Measurements from ENCODE around the gene RCC2. TPM values are rescaled to one million over a fixed set of nuclear protein-coding genes. Genes with fewer than 3 reads are reported as not detected.
"Not testable (repeated sequence)": the region's sequence is repeated elsewhere in the genome, so short reads cannot be mapped to it uniquely, and the experiment has no call there.

Gene RCC2
- total RNA-seq, 1 experiment from 2014 or later, result 473 TPM

GRCh38 chr1:17409391-17409811 is 30.1 kb downstream of the RCC2 start:
- H3K79me1 ChIP-seq (ENCODE audit: insufficient read depth, low read depth, low read length, poor library complexity, severe bottlenecking), result peaks cover 3% of the 10 kb centered on the region

DNA sequence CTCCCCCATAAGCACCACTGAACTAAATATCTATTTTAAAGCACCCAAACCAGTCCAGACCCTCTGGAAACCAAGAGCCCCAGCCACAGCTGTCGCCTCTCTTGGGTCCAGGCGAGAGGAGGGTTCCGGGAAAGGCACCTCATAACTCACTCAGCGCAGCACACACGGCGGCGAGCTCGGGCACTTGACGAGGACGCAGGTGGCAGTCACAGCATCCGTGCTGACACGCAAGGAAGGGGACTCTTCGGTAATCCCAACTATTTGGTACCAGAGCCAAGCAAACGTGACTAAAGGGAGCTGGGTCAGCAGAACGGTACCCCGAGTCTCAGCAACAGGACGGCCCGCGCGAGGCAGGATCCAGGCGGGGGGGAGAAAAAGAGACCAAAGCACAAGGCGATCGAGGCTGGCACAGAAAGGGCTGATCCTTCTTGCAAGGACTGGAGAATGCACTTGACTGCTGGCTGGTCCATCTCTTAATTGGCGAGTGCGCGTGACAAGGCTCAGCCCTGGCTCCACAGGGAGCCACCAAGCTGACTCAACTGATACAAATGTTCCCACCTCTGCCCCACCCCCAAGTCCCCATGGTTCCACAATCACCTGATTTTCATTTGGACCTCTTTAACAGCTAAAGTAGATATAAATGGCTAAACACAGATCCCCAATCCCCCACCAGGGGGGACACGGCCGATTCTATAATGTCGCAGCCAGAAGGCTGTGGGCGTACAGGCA is 31.5 kb downstream of the RCC2 start:
- not testable (repeated sequence) for H3K27me3 Mint-ChIP-seq (ENCODE audit: low read depth)
- H3K36me3 Mint-ChIP-seq (ENCODE audit: insufficient read depth in 1 of 3, low read depth in 3 of 3), result peaks cover 52 to 76% (median 67%) of the 10 kb centered on the region in 3 experiments; a peak in 6 of 7 replicates

More at GRCh38 chr1:17409391-17409811, 30.1 kb downstream of the RCC2 start:
- H4K8ac ChIP-seq (replicated peaks; ENCODE audit: insufficient read length, low read depth, low read length), result no peak overlapping the region
- no peak overlapping the region for H3K18ac ChIP-seq (ENCODE audit: insufficient read length, low read depth, low read length)
- no peaks in the 10 kb centered on the region for H3K27me3 ChIP-seq (ENCODE audit: insufficient read depth, low read length)
- H3K79me2 ChIP-seq (ENCODE audit: insufficient read depth, low read length), result no peaks in the 10 kb centered on the region
- no peak overlapping the region for H2BK15ac ChIP-seq (ENCODE audit: low read depth, low read length)
- H4K91ac ChIP-seq (ENCODE audit: insufficient read length, low read depth, low read length), result no peak overlapping the region
- H3K4me3 Mint-ChIP-seq, result no peak overlapping the region; a peak in 1 of 5 replicates
- no peaks in the 10 kb centered on the region for H4K20me1 ChIP-seq (ENCODE audit: control insufficient read depth, insufficient read depth, insufficient read length)
- H3K27ac Mint-ChIP-seq, result peak overlapping the region in 1 of 3 experiments; percentile 91; a peak in 2 of 7 replicates
- no peak overlapping the region for H3K27ac ChIP-seq (ENCODE audit: insufficient read length, low read depth, low read length)
- no peak overlapping the region; the same call in 1 of the 2 replicates for H3K14ac ChIP-seq (ENCODE audit: insufficient read depth, low read length)
- H3K4me1 Mint-ChIP-seq, result peaks cover 31 to 48% of the 10 kb centered on the region in 2 experiments
- no peak overlapping the region for H3K9ac ChIP-seq (ENCODE audit: extremely low read depth, insufficient read length, low read length)
- H3K4me2 ChIP-seq (ENCODE audit: insufficient read depth, insufficient read length, low read length), result no peak overlapping the region
- no peaks in the 10 kb centered on the region for H3K4me1 ChIP-seq (ENCODE audit: insufficient read depth, low read length)
- H3T11ph ChIP-seq (ENCODE audit: low read length), result no peak overlapping the region
- DNase-seq, result no peak
- no peaks in the 10 kb centered on the region; the same call in 1 of the 2 replicates for H3K27me3 Mint-ChIP-seq (ENCODE audit: low read depth)
- no peak overlapping the region for H2AFZ ChIP-seq (ENCODE audit: low read length)
- H3K23ac ChIP-seq (ENCODE audit: insufficient read length, low read depth, low read length), result no peak overlapping the region
- H2BK120ac ChIP-seq (ENCODE audit: low read depth, low read length, poor library complexity, severe bottlenecking), result no peak overlapping the region
- H2BK20ac ChIP-seq (ENCODE audit: low read depth, low read length, poor library complexity, severe bottlenecking), result no peak overlapping the region
- WGBS (ENCODE audit: extremely low coverage, insufficient read length, low lambda C conversion rate), result no CpG with 5 or more reads among the region's 10 CpGs
- no peaks in the 10 kb centered on the region for H3K9me3 ChIP-seq (ENCODE audit: control insufficient read depth, low read depth, low read length)
- H4K5ac ChIP-seq (ENCODE audit: insufficient read length, low read depth, low read length), result no peak overlapping the region
- H3K36me3 Mint-ChIP-seq (ENCODE audit: insufficient read depth in 1 of 3, low read depth in 3 of 3), result peaks cover 64 to 90% (median 82%) of the 10 kb centered on the region in 3 experiments; a peak in 6 of 7 replicates
- TF ChIP-seq, protein P1, sequence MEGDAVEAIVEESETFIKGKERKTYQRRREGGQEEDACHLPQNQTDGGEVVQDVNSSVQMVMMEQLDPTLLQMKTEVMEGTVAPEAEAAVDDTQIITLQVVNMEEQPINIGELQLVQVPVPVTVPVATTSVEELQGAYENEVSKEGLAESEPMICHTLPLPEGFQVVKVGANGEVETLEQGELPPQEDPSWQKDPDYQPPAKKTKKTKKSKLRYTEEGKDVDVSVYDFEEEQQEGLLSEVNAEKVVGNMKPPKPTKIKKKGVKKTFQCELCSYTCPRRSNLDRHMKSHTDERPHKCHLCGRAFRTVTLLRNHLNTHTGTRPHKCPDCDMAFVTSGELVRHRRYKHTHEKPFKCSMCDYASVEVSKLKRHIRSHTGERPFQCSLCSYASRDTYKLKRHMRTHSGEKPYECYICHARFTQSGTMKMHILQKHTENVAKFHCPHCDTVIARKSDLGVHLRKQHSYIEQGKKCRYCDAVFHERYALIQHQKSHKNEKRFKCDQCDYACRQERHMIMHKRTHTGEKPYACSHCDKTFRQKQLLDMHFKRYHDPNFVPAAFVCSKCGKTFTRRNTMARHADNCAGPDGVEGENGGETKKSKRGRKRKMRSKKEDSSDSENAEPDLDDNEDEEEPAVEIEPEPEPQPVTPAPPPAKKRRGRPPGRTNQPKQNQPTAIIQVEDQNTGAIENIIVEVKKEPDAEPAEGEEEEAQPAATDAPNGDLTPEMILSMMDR (conservative IDR thresholded peaks at IDR 0.05), result no peak
- no peak overlapping the region for H2BK12ac ChIP-seq (ENCODE audit: insufficient read length, low read depth, low read length)
- no peak overlapping the region for H2BK5ac ChIP-seq (ENCODE audit: insufficient read length, low read length)
- H3K4ac ChIP-seq (ENCODE audit: low read depth, low read length), result no peak overlapping the region
- no peaks in the 10 kb centered on the region for H3K23me2 ChIP-seq (ENCODE audit: insufficient read length, low read depth, low read length, poor library complexity, severe bottlenecking)
- no peak overlapping the region for H3K56ac ChIP-seq (ENCODE audit: insufficient read length, low read depth, low read length)
- H3K9me3 Mint-ChIP-seq, result no peaks in the 10 kb centered on the region
- no peak overlapping the region for H2AK5ac ChIP-seq (ENCODE audit: insufficient read length, low read length)

More for the DNA sequence above, 31.5 kb downstream of the RCC2 start:
- H3K23ac ChIP-seq (ENCODE audit: insufficient read length, low read depth, low read length); H2BK12ac ChIP-seq (ENCODE audit: insufficient read length, low read depth, low read length); H3T11ph ChIP-seq (ENCODE audit: low read length); H2AFZ ChIP-seq (ENCODE audit: low read length); H4K20me1 ChIP-seq (ENCODE audit: control insufficient read depth, insufficient read depth, insufficient read length); H3K4me3 Mint-ChIP-seq; H4K8ac ChIP-seq (replicated peaks; ENCODE audit: insufficient read length, low read depth, low read length); H3K4ac ChIP-seq (ENCODE audit: low read depth, low read length); H4K5ac ChIP-seq (ENCODE audit: insufficient read length, low read depth, low read length); H3K14ac ChIP-seq (ENCODE audit: insufficient read depth, low read length); H2BK5ac ChIP-seq (ENCODE audit: insufficient read length, low read length); H2BK120ac ChIP-seq (ENCODE audit: low read depth, low read length, poor library complexity, severe bottlenecking); H3K23me2 ChIP-seq (ENCODE audit: insufficient read length, low read depth, low read length, poor library complexity, severe bottlenecking); H3K27ac ChIP-seq (ENCODE audit: insufficient read length, low read depth, low read length); DNase-seq; H3K18ac ChIP-seq (ENCODE audit: insufficient read length, low read depth, low read length); H3K79me1 ChIP-seq (ENCODE audit: insufficient read depth, low read depth, low read length, poor library complexity, severe bottlenecking); H3K9me3 ChIP-seq (ENCODE audit: control insufficient read depth, low read depth, low read length); H3K4me1 ChIP-seq (ENCODE audit: insufficient read depth, low read length); H3K4me2 ChIP-seq (ENCODE audit: insufficient read depth, insufficient read length, low read length); H2BK15ac ChIP-seq (ENCODE audit: low read depth, low read length); H3K79me2 ChIP-seq (ENCODE audit: insufficient read depth, low read length); H3K27me3 ChIP-seq (ENCODE audit: insufficient read depth, low read length); H3K9me3 Mint-ChIP-seq; H4K91ac ChIP-seq (ENCODE audit: insufficient read length, low read depth, low read length); H3K56ac ChIP-seq (ENCODE audit: insufficient read length, low read depth, low read length); H3K9ac ChIP-seq (ENCODE audit: extremely low read depth, insufficient read length, low read length); H2BK20ac ChIP-seq (ENCODE audit: low read depth, low read length, poor library complexity, severe bottlenecking); H2AK5ac ChIP-seq (ENCODE audit: insufficient read length, low read length): not testable (repeated sequence)
- WGBS (ENCODE audit: extremely low coverage, insufficient read length, low lambda C conversion rate), result no CpG with 5 or more reads among the region's 30 CpGs
- peaks cover 36 to 50% of the 10 kb centered on the region in 2 experiments for H3K4me1 Mint-ChIP-seq
- H3K27ac Mint-ChIP-seq, result peak overlapping the region in 2 of 3 experiments; percentile 57 to 96; a peak in 3 of 7 replicates
